IMR-90 (cell line): ENCODE measurements around the gene APC2. TPM values are rescaled to one million over a fixed set of nuclear protein-coding genes. Genes with fewer than 3 reads are reported as not detected.

Experiments
- ATAC-seq: fragments of 200-7000 bp; cut with Tn5 transposase; 2 replicates; pipeline ENCODE4 v1.9.1; 2020; ENCODE audit warnings: low read depth, mild to moderate bottlenecking, moderate library complexity
- BruUV-seq: library from RNA; stranded (reverse); fragments of 400-500 nt; replicated peaks from 2 replicates; lab custom pipeline; 2021; lab: Mats Ljungman, UMichigan
- CTCF ChIA-PET: fragments of 300-600 bp; formaldehyde crosslinking; extraction: SDS; loops from one replicate; lab custom pipeline; 2021; ENCODE audit warnings: antibody characterized with exemption; lab: Yijun Ruan, JAX
- POLR2A ChIA-PET: fragments of 300-600 bp; sonication (Branson Sonifier 250); formaldehyde crosslinking; loops from one replicate; lab custom pipeline; 2022; ENCODE audit warnings: antibody characterized with exemption; ENCODE audit not compliant: unreplicated experiment; lab: Charles Lee
- DNase-seq: peaks from one replicate; pipeline ENCODE4 v3.0.0; 2013
- H2AFZ ChIP-seq: replicated peaks from 2 replicates; pipeline ENCODE3; 2013; ENCODE audit warnings: low read length, mild to moderate bottlenecking; ENCODE audit not compliant: poor library complexity
- H2AK5ac ChIP-seq: 2 replicates; pipeline ENCODE4 v1.6.1; 2013; ENCODE audit warnings: low read depth, low read length, inconsistent platforms
- H2AK9ac ChIP-seq: replicated peaks from 2 replicates; pipeline ENCODE3; 2013; ENCODE audit warnings: mild to moderate bottlenecking, low read depth, low read length, moderate library complexity; ENCODE audit not compliant: poor library complexity
- H2BK120ac ChIP-seq: 2 replicates; pipeline ENCODE4 v1.6.1; 2013; ENCODE audit warnings: low read depth, low read length, inconsistent platforms
- H2BK15ac ChIP-seq: 3 replicates; pipeline ENCODE4 v1.6.1; 2013; ENCODE audit warnings: low read depth, low read length, inconsistent platforms
- H2BK20ac ChIP-seq: 2 replicates; pipeline ENCODE4 v1.6.1; 2013; ENCODE audit warnings: low read depth, mild to moderate bottlenecking, inconsistent platforms, low read length, moderate library complexity
- H2BK5ac ChIP-seq: 2 replicates; pipeline ENCODE4 v1.6.1; 2013; ENCODE audit warnings: mild to moderate bottlenecking, low read depth, low read length, inconsistent platforms; ENCODE audit not compliant: poor library complexity, severe bottlenecking
- H3K14ac ChIP-seq: replicated peaks from 2 replicates; pipeline ENCODE4 v1.6.1; 2013; ENCODE audit warnings: low read depth, low read length, inconsistent platforms
- H3K18ac ChIP-seq: 2 replicates; pipeline ENCODE4 v1.6.1; 2013; ENCODE audit warnings: low read depth, low read length, control low read depth
- H3K23ac ChIP-seq: 2 replicates; pipeline ENCODE4 v1.6.1; 2013; ENCODE audit warnings: low read depth, low read length, inconsistent platforms
- H3K27ac ChIP-seq: 2 replicates; pipeline ENCODE4 v1.5.1; 2013; ENCODE audit warnings: mild to moderate bottlenecking, control low read depth, low read length; ENCODE audit not compliant: insufficient read depth
- H3K27me3 ChIP-seq: 2 replicates; pipeline ENCODE4 v1.6.1; 2013; ENCODE audit warnings: low read length; ENCODE audit not compliant: control insufficient read depth, insufficient read depth
- H3K36me3 ChIP-seq: 2 replicates; pipeline ENCODE4 v1.6.1; 2013; ENCODE audit warnings: low read length, mixed read lengths; ENCODE audit not compliant: control insufficient read depth, insufficient read depth
- H3K4ac ChIP-seq: 2 replicates; pipeline ENCODE4 v1.6.1; 2013; ENCODE audit warnings: low read depth, low read length, inconsistent platforms
- H3K4me1 ChIP-seq: 2 replicates; pipeline ENCODE4 v1.6.1; 2013; ENCODE audit warnings: low read length, mixed read lengths; ENCODE audit not compliant: control insufficient read depth, insufficient read depth
- H3K4me2 ChIP-seq: 2 replicates; pipeline ENCODE4 v1.6.1; 2013; ENCODE audit warnings: low read depth, mild to moderate bottlenecking, control low read depth, low read length, moderate library complexity
- H3K4me3 ChIP-seq: 2 replicates; pipeline ENCODE4 v1.5.1; 2013; ENCODE audit warnings: low read depth, mild to moderate bottlenecking, control low read depth, low read length, moderate library complexity; ENCODE audit not compliant: insufficient read depth
- H3K56ac ChIP-seq: 2 replicates; pipeline ENCODE4 v1.6.1; 2013; ENCODE audit warnings: low read length, inconsistent platforms; ENCODE audit not compliant: insufficient read depth; ENCODE audit errors: extremely low read depth
- H3K79me1 ChIP-seq, 2 experiments: 2 replicates each; pipeline ENCODE4 v1.6.1; 2013; ENCODE audit warnings: low read length in 2 of 2, inconsistent platforms in 1 of 2, low read depth in 1 of 2
- H3K9ac ChIP-seq: 2 replicates; pipeline ENCODE4 v1.6.1; 2013; ENCODE audit warnings: low read depth, low read length, control low read depth
- H3K9me1 ChIP-seq: 2 replicates; pipeline ENCODE4 v1.6.1; 2013; ENCODE audit warnings: low read length, inconsistent platforms; ENCODE audit not compliant: insufficient read depth
- H3K9me3 ChIP-seq: 2 replicates; pipeline ENCODE4 v1.6.1; 2013; ENCODE audit warnings: low read length; ENCODE audit not compliant: control insufficient read depth, insufficient read depth
- H4K20me1 ChIP-seq: 2 replicates; pipeline ENCODE4 v1.6.1; 2013; ENCODE audit warnings: low read length, inconsistent platforms; ENCODE audit not compliant: insufficient read depth
- H4K5ac ChIP-seq: 2 replicates; pipeline ENCODE4 v1.6.1; 2013; ENCODE audit warnings: mild to moderate bottlenecking, low read depth, low read length, control low read depth
- H4K8ac ChIP-seq, 2 experiments: 2 replicates each; pipeline ENCODE4 v1.6.1; 2013; ENCODE audit warnings: low read depth in 2 of 2, low read length in 2 of 2, control low read depth in 1 of 2, inconsistent platforms in 1 of 2
- H4K91ac ChIP-seq: 2 replicates; pipeline ENCODE4 v1.6.1; 2013; ENCODE audit warnings: low read depth, low read length, inconsistent platforms; ENCODE audit not compliant: insufficient read depth
- BHLHE40 ChIP-seq: fragments of 150-350 bp; IDR thresholded peaks from 2 replicates; pipeline ENCODE4 v1.6.1; 2016; ENCODE audit warnings: mild to moderate bottlenecking, low read depth, low read length
- CHD1 ChIP-seq: IDR thresholded peaks from 2 replicates; pipeline ENCODE4 v1.6.1; 2012; ENCODE audit warnings: low read depth, low read length, improper control_type of control experiment
- MXI1 ChIP-seq: IDR thresholded peaks from 2 replicates; pipeline ENCODE4 v1.6.1; 2012; ENCODE audit warnings: low read depth, mild to moderate bottlenecking, low read length, moderate library complexity, borderline replicate concordance
- SMC3 ChIP-seq: fragments of 150-350 bp; IDR thresholded peaks from 2 replicates; pipeline ENCODE4 v1.6.1; 2016; ENCODE audit warnings: low read depth, mild to moderate bottlenecking, antibody characterized with exemption, low read length, moderate library complexity
- WGBS, 2 experiments: methylation state at CpG; one replicate each; pipeline versions ENCODE4 v1.1.5 to v1.1.7; 2013; ENCODE audit warnings: missing lambda C conversion rate in 2 of 2; ENCODE audit not compliant: insufficient read length in 1 of 2; ENCODE audit errors: extremely low coverage in 2 of 2; 5-methylcytosine and 5-hydroxymethylcytosine counted together
- dilution Hi-C: fragments of 300-500 bp; cut with HindIII; formaldehyde crosslinking; loops from one replicate; pipeline ENCODE4 v1.14.3; 2018; ENCODE audit warnings: low sequenced_read_pairs; ENCODE audit not compliant: unreplicated experiment
- in situ Hi-C: fragments of 300-500 bp; cut with MboI; formaldehyde crosslinking; loops from 3 replicates; pipeline ENCODE4 v1.14.3; 2019; ENCODE audit warnings: low sequenced_read_pairs, inconsistent platforms, mixed read lengths
- intact Hi-C: fragments of 100-400 bp; cut with micrococcal nuclease; formaldehyde crosslinking; loops from 2 replicates; pipeline ENCODE4 v1.10.0; 2022
- polyA plus RNA-seq, 3 experiments: library from polyadenylated mRNA; depleted of rRNA; stranded (reverse); fragments of >200 nt; gene quantifications; 2 replicates each; pipeline ENCODE4 v1.2.3, GENCODE V29; 2012; ENCODE audit warnings: low replicate concordance in 1 of 3
- total RNA-seq: library from RNA; depleted of rRNA; stranded (reverse); fragments of >200 nt; gene quantifications from 2 replicates; pipeline ENCODE4 v1.2.3, GENCODE V29; 2012

APC2 gene
- total and polyA plus RNA-seq, 2 of the 4 experiments (the other 2 are of a cell fraction): 0.36 to 0.41 TPM

DNA sequence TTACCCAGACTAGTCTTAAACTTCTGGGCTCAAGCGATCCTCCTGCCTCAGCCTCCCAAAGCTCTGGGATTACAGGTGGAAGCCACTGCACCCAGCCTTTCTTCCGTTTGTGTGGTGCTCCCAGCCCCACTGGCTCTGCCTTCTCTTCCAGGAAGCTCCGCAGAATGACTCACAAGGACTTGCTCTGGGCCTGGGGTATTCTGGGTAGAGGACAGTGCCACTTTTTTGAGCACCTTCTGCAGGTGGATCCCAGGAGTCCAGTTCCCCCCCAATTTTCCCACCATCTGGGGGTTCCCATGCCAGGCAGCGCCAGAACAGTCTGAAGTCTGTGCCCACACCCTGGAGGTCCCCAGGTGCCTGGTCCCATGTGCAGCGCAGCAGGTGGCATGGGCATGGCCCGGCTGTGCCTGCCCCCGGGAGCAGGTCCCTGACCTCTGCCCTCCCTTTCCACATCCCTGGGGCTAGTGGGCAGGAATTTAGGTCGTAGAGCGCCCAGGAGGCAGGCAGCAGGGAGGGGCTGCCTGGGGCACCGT is 42.6 kb downstream of the APC2 start:
- Histone ChIP-seq H3K23ac (no peak overlapping the region), H3K27me3 (peaks cover 13% of the 10 kb centered on the region; the same call in 1 of the 2 replicates), H3K79me1 (no peaks in the 10 kb centered on the region), H3K36me3 (no peaks in the 10 kb centered on the region), H2BK5ac (no peak overlapping the region), H3K4ac (no peak overlapping the region), H3K4me2 (no peak overlapping the region), H3K9ac (no peak overlapping the region), H3K56ac (no peak overlapping the region), H2BK20ac (no peak overlapping the region), H3K4me1 (peaks cover 9% of the 10 kb centered on the region), H3K9me3 (no peaks in the 10 kb centered on the region), H2BK15ac (no peak overlapping the region), H2AK9ac (no peak overlapping the region), H3K14ac (no peak overlapping the region), H4K20me1 (peaks cover 3% of the 10 kb centered on the region; the same call in 1 of the 2 replicates), H3K9me1 (no peaks in the 10 kb centered on the region), H4K5ac (no peak overlapping the region), H3K4me3 (no peak overlapping the region), H3K27ac (no peak overlapping the region), H2AK5ac (no peak overlapping the region), H2AFZ (no peak overlapping the region), H2BK120ac (no peak overlapping the region), H4K91ac (no peak overlapping the region), H3K18ac (no peak overlapping the region), H4K8ac (no peak overlapping the region)
- no TSS peak for BruUV-seq
- TF ChIP-seq MXI1 (no peak), CHD1 (no peak), SMC3 (no peak), BHLHE40 (no peak)
- CTCF ChIA-PET: no interaction called here
- WGBS, 2 experiments: no CpG with 5 or more reads among the region's 10 CpGs
- in situ Hi-C loops (no loop called here), intact Hi-C loops (no loop called here), dilution Hi-C loops (no loop called here)
- DNase-seq (no peak), ATAC-seq (no peak)
- POLR2A ChIA-PET: no interaction called here
